Measurements from ENCODE around the gene ST3GAL3. TPM values are rescaled to one million over a fixed set of nuclear protein-coding genes. Genes with fewer than 3 reads are reported as not detected.

Gene ST3GAL3
- total RNA-seq, 1 experiment from 2014 or later: 26.0 TPM

GRCh38 chr1:43711524-43712386, 4.4 kb downstream of the ST3GAL3 start:
- in situ Hi-C loops (cut with HindIII; ENCODE audit: low pct_unique_long_range_greater_than_20kb, low sequenced_read_pairs): no loop called here
- H3K4me1 ChIP-seq (ENCODE audit: control insufficient read depth, insufficient read depth, low read length): peaks cover 19% of the 10 kb centered on the region
- no peak overlapping the region; the same call in 1 of the 2 replicates for H3K27ac ChIP-seq (ENCODE audit: low read length)
- H3K36me3 ChIP-seq (ENCODE audit: control insufficient read depth, insufficient read depth, low read length): no peaks in the 10 kb centered on the region; the same call in 1 of the 2 replicates
- intact Hi-C loops (cut with micrococcal nuclease; ENCODE audit: unreplicated experiment): no loop called here
- DNase-seq (ENCODE audit: low read depth, low spot score) (no peak), ATAC-seq (no peak)
- BruUV-seq (replicated peaks): no TSS peak
- H3K27me3 ChIP-seq (ENCODE audit: control insufficient read depth, insufficient read depth, low read length): no peaks in the 10 kb centered on the region
- ChIA-PET POLR2A (no interaction called here), CTCF (no interaction called here)
- H3K9me3 ChIP-seq (ENCODE audit: control insufficient read depth, insufficient read depth, low read depth, low read length): no peaks in the 10 kb centered on the region
- H3K4me3 ChIP-seq (ENCODE audit: low read depth in 2 of 2, low read length in 2 of 2): no peak overlapping the region
- no peak for TF ChIP-seq CTCF (IDR thresholded peaks at IDR 0.05)
- TF ChIP-seq POLR2AphosphoS5 (IDR thresholded peaks at IDR 0.05; ENCODE audit: low read depth, low read length): no peak
- TF ChIP-seq SIN3A (IDR thresholded peaks at IDR 0.05; ENCODE audit: borderline replicate concordance, insufficient read depth, low read depth, low read length): no peak
- no peak for TF ChIP-seq TCF7L2 (IDR thresholded peaks at IDR 0.05; ENCODE audit: low read depth, low read length)
- no peak for TF ChIP-seq REST (IDR thresholded peaks at IDR 0.05; ENCODE audit: insufficient read depth in 1 of 2, low read depth in 2 of 2, low read length in 1 of 2)

GRCh38 chr1:43716559-43717281, 9.4 kb downstream of the ST3GAL3 start:
- BruUV-seq (replicated peaks): no TSS peak
- in situ Hi-C loops (cut with HindIII; ENCODE audit: low pct_unique_long_range_greater_than_20kb, low sequenced_read_pairs) (no loop called here), intact Hi-C loops (cut with micrococcal nuclease; ENCODE audit: unreplicated experiment) (no loop called here)
- TF ChIP-seq REST (IDR thresholded peaks at IDR 0.05; ENCODE audit: insufficient read depth in 1 of 2, low read depth in 2 of 2, low read length in 1 of 2) (no peak), TCF7L2 (IDR thresholded peaks at IDR 0.05; ENCODE audit: low read depth, low read length) (no peak), POLR2AphosphoS5 (IDR thresholded peaks at IDR 0.05; ENCODE audit: low read depth, low read length) (no peak), SIN3A (IDR thresholded peaks at IDR 0.05; ENCODE audit: borderline replicate concordance, insufficient read depth, low read depth, low read length) (no peak), CTCF (IDR thresholded peaks at IDR 0.05) (no peak)
- CTCF ChIA-PET: no interaction called here
- Histone ChIP-seq H3K9me3 (ENCODE audit: control insufficient read depth, insufficient read depth, low read depth, low read length) (no peaks in the 10 kb centered on the region), H3K27me3 (ENCODE audit: control insufficient read depth, insufficient read depth, low read length) (no peaks in the 10 kb centered on the region), H3K27ac (ENCODE audit: low read length) (no peak overlapping the region), H3K4me3 (ENCODE audit: low read depth in 2 of 2, low read length in 2 of 2) (no peak overlapping the region), H3K4me1 (ENCODE audit: control insufficient read depth, insufficient read depth, low read length) (no peaks in the 10 kb centered on the region; the same call in 1 of the 2 replicates), H3K36me3 (ENCODE audit: control insufficient read depth, insufficient read depth, low read length) (no peaks in the 10 kb centered on the region)
- DNase-seq (ENCODE audit: low read depth, low spot score): no peak
- POLR2A ChIA-PET: no interaction called here
- no peak for ATAC-seq
